MG63 (cell line): ENCODE results near the gene ACE. TPM values are rescaled to one million over a fixed set of nuclear protein-coding genes. Genes with fewer than 3 reads are reported as not detected.

Source experiments
- DNase-seq: peaks from one replicate; pipeline ENCODE4 v3.0.0-alpha.2; 2020
- H3K27me3 ChIP-seq: fragments of 250-450 bp; sonication (Bioruptor Pico); 2 replicates; pipeline ENCODE4 v1.5.1; 2020; ENCODE audit warnings: mild to moderate bottlenecking, moderate library complexity
- H3K36me3 ChIP-seq: fragments of 250-450 bp; sonication (Bioruptor Pico); 2 replicates; pipeline ENCODE4 v1.5.1; 2020; ENCODE audit warnings: mild to moderate bottlenecking, moderate library complexity
- H3K4me3 ChIP-seq: fragments of 250-450 bp; sonication (Bioruptor Pico); 2 replicates; pipeline ENCODE4 v1.5.1; 2020; ENCODE audit warnings: mild to moderate bottlenecking, moderate library complexity
- H3K9me3 ChIP-seq: fragments of 250-450 bp; sonication (Bioruptor Pico); 2 replicates; pipeline ENCODE4 v1.5.1; 2020; ENCODE audit warnings: mild to moderate bottlenecking, moderate library complexity
- total RNA-seq: library from RNA; depleted of rRNA; stranded (reverse); fragments of >200 nt; shearing (Covaris generic); gene quantifications from 2 replicates; pipeline ENCODE4 v1.2.3, GENCODE V29; 2014; ENCODE audit warnings: low replicate concordance

Gene ACE
- total RNA-seq, 1 experiment from 2014 or later, result 0.40 TPM

GRCh38 chr17:63531022-63531965 lies 54.4 kb downstream of the ACE start:
- Histone ChIP-seq H3K36me3 (no peaks in the 10 kb centered on the region), H3K27me3 (no peaks in the 10 kb centered on the region), H3K4me3 (no peak overlapping the region), H3K9me3 (no peaks in the 10 kb centered on the region)
- no peak for DNase-seq

GRCh38 chr17:63533433-63534077 lies 56.7 kb downstream of the ACE start:
- H3K4me3 ChIP-seq, result no peak overlapping the region
- no peaks in the 10 kb centered on the region; the same call in 1 of the 2 replicates for H3K27me3 ChIP-seq
- no peaks in the 10 kb centered on the region for H3K9me3 ChIP-seq
- H3K36me3 ChIP-seq, result no peaks in the 10 kb centered on the region
- DNase-seq, result no peak

- DNase-seq, result no peak
Measured at GRCh38 chr17:63534078-63534570, 57.3 kb downstream of the ACE start.

GRCh38 chr17:63534816-63535455 lies 58.1 kb downstream of the ACE start:
- no peak for DNase-seq

More at GRCh38 chr17:63534078-63534570, 57.3 kb downstream of the ACE start:
- no peaks in the 10 kb centered on the region for H3K9me3 ChIP-seq
- no peaks in the 10 kb centered on the region for H3K36me3 ChIP-seq
- H3K4me3 ChIP-seq, result no peak overlapping the region
- H3K27me3 ChIP-seq, result no peaks in the 10 kb centered on the region; the same call in 1 of the 2 replicates

GRCh38 chr17:63535640-63536039 lies 58.8 kb downstream of the ACE start:
- H3K27me3 ChIP-seq, result no peaks in the 10 kb centered on the region; the same call in 1 of the 2 replicates
- no peaks in the 10 kb centered on the region for H3K36me3 ChIP-seq
- no peak overlapping the region for H3K4me3 ChIP-seq
- no peaks in the 10 kb centered on the region for H3K9me3 ChIP-seq
- no peak for DNase-seq

More at GRCh38 chr17:63534816-63535455, 58.1 kb downstream of the ACE start:
- Histone ChIP-seq H3K9me3 (no peaks in the 10 kb centered on the region), H3K36me3 (no peaks in the 10 kb centered on the region), H3K27me3 (no peaks in the 10 kb centered on the region; the same call in 1 of the 2 replicates), H3K4me3 (no peak overlapping the region)

GRCh38 chr17:63537001-63537400 lies 60.1 kb downstream of the ACE start:
- Histone ChIP-seq H3K36me3 (no peaks in the 10 kb centered on the region), H3K9me3 (no peaks in the 10 kb centered on the region), H3K4me3 (no peak overlapping the region), H3K27me3 (no peaks in the 10 kb centered on the region; the same call in 1 of the 2 replicates)
- no peak for DNase-seq

GRCh38 chr17:63537991-63538692 lies 61.3 kb downstream of the ACE start:
- no peaks in the 10 kb centered on the region; the same call in 1 of the 2 replicates for H3K27me3 ChIP-seq
- no peak overlapping the region for H3K4me3 ChIP-seq
- no peak for DNase-seq
- H3K36me3 ChIP-seq, result no peaks in the 10 kb centered on the region
- H3K9me3 ChIP-seq, result no peaks in the 10 kb centered on the region

- H3K9me3 ChIP-seq, result no peaks in the 10 kb centered on the region
- no peaks in the 10 kb centered on the region for H3K36me3 ChIP-seq
- H3K27me3 ChIP-seq, result no peaks in the 10 kb centered on the region; the same call in 1 of the 2 replicates
- no peak for DNase-seq
- H3K4me3 ChIP-seq, result no peak overlapping the region
Measured at GRCh38 chr17:63538693-63539595, 62.1 kb downstream of the ACE start.

DNA sequence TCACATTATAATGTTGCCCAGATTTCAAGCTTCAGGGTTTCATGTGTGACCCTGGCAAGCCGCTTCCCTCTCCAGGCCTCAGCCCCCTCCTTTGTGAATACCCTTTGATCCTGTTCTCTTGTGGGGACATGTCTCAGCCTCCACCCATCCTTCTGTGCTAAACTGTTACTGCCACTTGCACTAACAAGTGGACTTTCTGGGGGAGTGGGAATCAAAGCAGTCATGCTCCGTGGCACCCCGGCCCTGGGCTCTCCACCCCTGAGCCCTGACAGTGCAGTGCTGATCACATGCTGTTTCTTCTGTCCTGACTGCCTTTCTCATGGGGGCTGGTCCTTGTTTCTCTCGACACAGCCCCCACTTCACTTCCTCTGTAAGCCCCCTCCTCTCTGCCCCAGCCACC lies 63.7 kb downstream of the ACE start:
- Histone ChIP-seq H3K27me3 (no peaks in the 10 kb centered on the region; the same call in 1 of the 2 replicates), H3K9me3 (no peaks in the 10 kb centered on the region), H3K36me3 (no peaks in the 10 kb centered on the region), H3K4me3 (no peak overlapping the region)
- DNase-seq, result no peak

DNA sequence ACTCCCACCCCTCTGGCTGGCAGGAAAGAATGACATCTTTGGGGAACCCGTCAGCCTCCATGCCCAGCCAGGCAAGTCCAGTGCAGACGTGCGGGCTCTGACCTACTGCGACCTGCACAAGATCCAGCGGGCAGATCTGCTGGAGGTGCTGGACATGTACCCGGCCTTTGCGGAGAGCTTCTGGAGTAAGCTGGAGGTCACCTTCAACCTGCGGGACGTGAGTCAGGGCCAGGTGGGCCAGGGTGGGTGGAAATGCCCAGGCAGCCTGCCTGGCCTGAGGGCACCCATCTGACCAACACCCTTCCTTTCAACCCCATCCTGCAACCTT lies 65.3 kb downstream of the ACE start:
- Histone ChIP-seq H3K4me3 (no peak overlapping the region), H3K9me3 (no peaks in the 10 kb centered on the region), H3K36me3 (no peaks in the 10 kb centered on the region), H3K27me3 (no peaks in the 10 kb centered on the region; the same call in 1 of the 2 replicates)
- no peak for DNase-seq

DNA sequence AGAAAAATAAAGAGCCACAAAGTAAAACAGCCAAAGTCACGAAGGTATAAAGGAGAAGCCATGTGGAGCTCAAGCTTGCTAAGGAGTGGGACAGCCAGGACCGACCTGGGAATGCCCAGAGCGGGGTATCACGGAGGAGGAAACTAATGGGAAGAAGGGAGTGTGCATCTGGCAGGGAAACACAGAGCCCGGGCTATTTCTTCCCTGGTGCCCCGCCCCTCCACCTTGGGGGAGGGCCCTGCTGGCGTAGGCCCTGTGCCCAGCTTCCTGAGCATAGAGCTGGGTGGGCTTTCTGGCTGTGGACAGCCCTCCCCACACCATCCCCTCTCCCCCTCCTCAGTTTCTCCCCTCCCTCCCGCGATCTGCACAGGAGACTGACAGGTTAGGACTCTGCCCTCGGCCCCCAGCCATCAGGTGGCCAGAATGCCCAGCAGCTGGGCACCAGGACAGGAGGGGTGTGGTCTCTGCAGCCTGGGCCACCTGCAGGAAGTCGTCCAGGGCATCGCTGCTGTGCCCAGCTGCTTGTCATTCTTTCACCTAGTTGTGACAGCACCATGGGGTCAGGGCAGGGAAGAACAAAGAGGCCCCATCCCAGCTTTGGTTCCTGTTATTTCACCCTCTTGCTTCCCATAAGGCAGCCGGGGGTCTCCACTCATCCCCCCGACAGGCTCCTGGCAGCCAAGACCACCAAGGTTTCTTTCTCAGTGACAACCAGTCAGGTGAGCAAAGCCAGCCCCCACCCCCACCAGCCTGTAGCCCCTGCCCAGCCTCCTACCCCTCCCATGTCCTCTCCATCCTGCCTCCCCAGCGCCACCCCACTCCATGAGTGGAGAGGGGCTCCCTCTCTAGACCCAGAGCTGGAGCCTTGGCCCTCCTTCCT lies 66.3 kb downstream of the ACE start:
- Histone ChIP-seq H3K4me3 (no peak overlapping the region), H3K9me3 (no peaks in the 10 kb centered on the region), H3K36me3 (no peaks in the 10 kb centered on the region), H3K27me3 (no peaks in the 10 kb centered on the region; the same call in 1 of the 2 replicates)
- no peak for DNase-seq

DNA sequence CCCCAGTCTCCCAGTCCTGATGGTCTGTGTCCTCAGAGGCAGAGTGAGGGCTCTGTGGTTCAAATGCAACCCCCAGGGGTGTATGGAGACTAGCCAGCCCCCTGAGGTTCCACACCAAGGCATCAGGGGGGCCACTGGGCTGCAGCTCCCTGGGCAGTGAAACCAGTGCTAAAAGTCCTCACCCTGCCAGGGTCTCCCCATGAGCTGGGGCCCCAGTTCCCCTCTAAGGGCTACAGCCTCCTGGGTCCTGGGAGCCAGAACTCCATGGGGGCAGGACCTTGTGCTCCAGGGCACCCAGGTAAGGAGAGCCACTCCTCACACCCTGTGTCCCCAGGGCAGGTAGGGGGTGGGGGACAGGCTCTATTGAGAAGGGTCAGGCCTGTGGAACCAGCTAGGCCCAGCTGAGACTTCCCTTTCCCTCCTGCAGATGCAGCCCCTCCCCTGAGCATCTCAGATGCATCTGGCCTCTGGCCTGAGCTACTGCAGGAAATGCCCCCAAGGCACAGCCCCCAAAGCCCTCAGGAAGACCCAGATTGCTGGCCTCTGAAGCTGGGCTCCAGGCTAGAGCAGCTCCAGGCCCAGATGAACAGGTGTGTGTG lies 67.1 kb downstream of the ACE start:
- no peak for DNase-seq
- Histone ChIP-seq H3K4me3 (no peak overlapping the region), H3K9me3 (no peaks in the 10 kb centered on the region), H3K27me3 (no peaks in the 10 kb centered on the region), H3K36me3 (no peaks in the 10 kb centered on the region)

DNA sequence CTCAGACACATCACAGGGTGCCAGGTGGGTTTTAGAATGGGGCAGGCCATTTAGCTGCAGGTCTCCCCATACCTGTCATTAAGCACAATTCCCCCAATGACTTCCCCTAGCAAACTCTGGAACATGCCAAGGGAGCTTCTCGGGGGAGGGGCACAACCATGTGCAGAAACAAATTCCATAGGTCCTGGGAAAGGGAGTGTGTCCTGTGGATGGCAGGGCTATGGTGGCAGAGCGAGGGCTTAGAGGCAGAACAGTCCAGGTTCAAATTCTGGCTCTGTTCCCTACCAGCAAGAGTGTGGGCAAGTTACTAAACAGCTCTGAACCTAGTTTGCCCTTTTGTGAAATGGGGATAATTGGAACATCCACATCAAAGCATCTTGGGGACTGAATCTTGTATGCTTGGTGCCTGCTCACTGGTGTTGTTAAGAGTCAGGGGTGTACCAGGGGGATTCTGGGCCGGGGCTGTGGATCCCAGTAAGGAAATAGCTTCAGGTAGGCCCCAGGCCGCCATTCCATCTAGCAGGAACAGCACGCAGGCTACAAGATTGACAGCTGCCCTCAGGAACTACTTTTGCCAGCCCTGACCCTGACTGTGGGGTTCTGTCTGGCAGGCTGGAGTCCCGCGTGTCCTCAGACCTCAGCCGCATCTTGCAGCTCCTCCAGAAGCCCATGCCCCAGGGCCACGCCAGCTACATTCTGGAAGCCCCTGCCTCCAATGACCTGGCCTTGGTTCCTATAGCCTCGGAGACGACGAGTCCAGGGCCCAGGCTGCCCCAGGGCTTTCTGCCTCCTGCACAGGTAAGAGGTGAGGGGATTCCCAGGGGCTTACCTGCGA lies 67.8 kb downstream of the ACE start:
- no peaks in the 10 kb centered on the region for H3K27me3 ChIP-seq
- H3K9me3 ChIP-seq, result no peaks in the 10 kb centered on the region
- no peak overlapping the region for H3K4me3 ChIP-seq
- no peak for DNase-seq
- H3K36me3 ChIP-seq, result no peaks in the 10 kb centered on the region
